ENCODE results near the gene MAPRE3. TPM values are rescaled to one million over a fixed set of nuclear protein-coding genes. Genes with fewer than 3 reads are reported as not detected.

Gene MAPRE3
- polyA plus RNA-seq, 2 donors: 7.4 to 13.4 TPM

DNA sequence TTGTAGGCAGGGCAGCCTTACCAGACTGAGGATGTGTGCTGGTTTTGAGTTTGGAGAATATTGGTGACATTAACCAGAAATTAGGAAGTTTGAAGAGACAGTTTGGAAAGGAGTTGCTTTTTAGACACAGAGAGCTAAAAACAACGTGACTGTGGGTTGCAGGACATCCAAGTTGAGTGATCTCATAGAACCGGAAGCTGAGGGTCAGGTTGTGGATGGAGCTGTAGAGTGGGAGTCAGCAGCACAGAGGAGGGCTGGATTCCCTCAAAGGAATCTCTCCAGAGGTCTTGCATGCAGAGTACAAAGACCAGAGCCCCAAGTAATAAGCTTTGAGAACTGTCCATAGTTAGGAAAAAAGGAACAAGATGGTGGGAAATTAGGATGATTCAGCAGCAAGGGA, 9.3 kb downstream of the MAPRE3 start:
- no peaks in the 10 kb centered on the region for H3K36me3 ChIP-seq (ENCODE audit: control insufficient read depth in 2 of 2, insufficient read depth in 2 of 2, low read length in 1 of 2)
- H3K27me3 ChIP-seq (ENCODE audit: control insufficient read depth in 1 of 2, insufficient read depth in 2 of 2, low read length in 2 of 2): no peaks in the 10 kb centered on the region
- no peaks in the 10 kb centered on the region for H3K9me3 ChIP-seq (ENCODE audit: control insufficient read depth in 2 of 2, insufficient read depth in 1 of 2, low read depth in 1 of 2, low read length in 1 of 2)
- H3K27ac ChIP-seq (ENCODE audit: low read depth in 2 of 2, low read length in 1 of 2): no peak overlapping the region
- 75 to 76% methylated on average over 2 of the region's 2 CpGs for WGBS, 2 donors
- H3K4me1 ChIP-seq (ENCODE audit: control insufficient read depth in 2 of 2, insufficient read depth in 2 of 2, low read length in 1 of 2): no peaks in the 10 kb centered on the region
- H3K4me3 ChIP-seq (ENCODE audit: low read depth in 1 of 2, low read length in 2 of 2): no peak overlapping the region

- Histone ChIP-seq H3K4me3 (ENCODE audit: low read depth in 1 of 2, low read length in 2 of 2) (no peak overlapping the region), H3K36me3 (ENCODE audit: control insufficient read depth in 2 of 2, insufficient read depth in 2 of 2, low read length in 1 of 2) (no peaks in the 10 kb centered on the region), H3K9me3 (ENCODE audit: control insufficient read depth in 2 of 2, insufficient read depth in 1 of 2, low read depth in 1 of 2, low read length in 1 of 2) (no peaks in the 10 kb centered on the region), H3K27me3 (ENCODE audit: control insufficient read depth in 1 of 2, insufficient read depth in 2 of 2, low read length in 2 of 2) (no peaks in the 10 kb centered on the region), H3K27ac (ENCODE audit: low read depth in 2 of 2, low read length in 1 of 2) (peak overlapping the region in 1 of 2 donors; percentile 47), H3K4me1 (ENCODE audit: control insufficient read depth in 2 of 2, insufficient read depth in 2 of 2, low read length in 1 of 2) (no peaks in the 10 kb centered on the region)
- WGBS, 2 donors: 80 to 82% methylated on average over 2 of the region's 2 CpGs
Measured at GRCh38 chr2:26980971-26981370, 10.5 kb downstream of the MAPRE3 start.

GRCh38 chr2:26982102-26982742, 11.8 kb downstream of the MAPRE3 start:
- Histone ChIP-seq H3K36me3 (ENCODE audit: control insufficient read depth in 2 of 2, insufficient read depth in 2 of 2, low read length in 1 of 2) (no peaks in the 10 kb centered on the region), H3K9me3 (ENCODE audit: control insufficient read depth in 2 of 2, insufficient read depth in 1 of 2, low read depth in 1 of 2, low read length in 1 of 2) (no peaks in the 10 kb centered on the region), H3K4me1 (ENCODE audit: control insufficient read depth in 2 of 2, insufficient read depth in 2 of 2, low read length in 1 of 2) (no peaks in the 10 kb centered on the region), H3K4me3 (ENCODE audit: low read depth in 1 of 2, low read length in 2 of 2) (no peak overlapping the region), H3K27ac (ENCODE audit: low read depth in 2 of 2, low read length in 1 of 2) (no peak overlapping the region), H3K27me3 (ENCODE audit: control insufficient read depth in 1 of 2, insufficient read depth in 2 of 2, low read length in 2 of 2) (no peaks in the 10 kb centered on the region)
- WGBS, 2 donors: 31 to 32% methylated on average over 2 of the region's 2 CpGs

GRCh38 chr2:26983746-26984145, 13.3 kb downstream of the MAPRE3 start:
- H3K27ac ChIP-seq (ENCODE audit: low read depth in 2 of 2, low read length in 1 of 2): no peak overlapping the region
- no peak overlapping the region for H3K4me3 ChIP-seq (ENCODE audit: low read depth in 1 of 2, low read length in 2 of 2)
- H3K36me3 ChIP-seq (ENCODE audit: control insufficient read depth in 2 of 2, insufficient read depth in 2 of 2, low read length in 1 of 2): no peaks in the 10 kb centered on the region
- no peaks in the 10 kb centered on the region for H3K27me3 ChIP-seq (ENCODE audit: control insufficient read depth in 1 of 2, insufficient read depth in 2 of 2, low read length in 2 of 2)
- WGBS, 2 donors: 77 to 80% methylated on average over 3 of the region's 3 CpGs
- H3K4me1 ChIP-seq (ENCODE audit: control insufficient read depth in 2 of 2, insufficient read depth in 2 of 2, low read length in 1 of 2): no peaks in the 10 kb centered on the region
- no peaks in the 10 kb centered on the region for H3K9me3 ChIP-seq (ENCODE audit: control insufficient read depth in 2 of 2, insufficient read depth in 1 of 2, low read depth in 1 of 2, low read length in 1 of 2)

DNA sequence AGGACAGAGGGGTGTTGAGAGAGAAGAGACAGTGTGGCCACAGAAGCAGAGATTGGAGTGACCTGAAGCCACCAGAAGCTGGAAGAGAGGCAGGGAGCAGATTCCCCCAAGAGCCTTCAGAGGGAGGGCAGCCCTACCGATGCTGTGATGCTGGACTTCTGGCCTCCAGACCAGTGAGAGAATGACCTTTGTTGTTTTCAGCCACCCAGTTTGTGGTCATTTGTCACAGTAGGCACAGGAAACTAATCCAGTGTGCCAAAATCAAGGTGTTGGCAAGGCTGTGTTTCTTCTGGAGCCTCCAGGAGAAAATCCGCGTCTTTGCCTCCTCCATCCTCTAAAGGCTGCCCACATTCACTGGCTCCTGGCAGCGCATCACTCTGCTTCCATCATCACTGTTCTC, 15.4 kb downstream of the MAPRE3 start:
- Histone ChIP-seq H3K36me3 (ENCODE audit: control insufficient read depth in 2 of 2, insufficient read depth in 2 of 2, low read length in 1 of 2) (no peaks in the 10 kb centered on the region), H3K9me3 (ENCODE audit: control insufficient read depth in 2 of 2, insufficient read depth in 1 of 2, low read depth in 1 of 2, low read length in 1 of 2) (no peaks in the 10 kb centered on the region), H3K27me3 (ENCODE audit: control insufficient read depth in 1 of 2, insufficient read depth in 2 of 2, low read length in 2 of 2) (no peaks in the 10 kb centered on the region), H3K4me3 (ENCODE audit: low read depth in 1 of 2, low read length in 2 of 2) (no peak overlapping the region), H3K27ac (ENCODE audit: low read depth in 2 of 2, low read length in 1 of 2) (no peak overlapping the region), H3K4me1 (ENCODE audit: control insufficient read depth in 2 of 2, insufficient read depth in 2 of 2, low read length in 1 of 2) (no peaks in the 10 kb centered on the region)
- 90 to 92% methylated on average over 4 of the region's 4 CpGs for WGBS, 2 donors

DNA sequence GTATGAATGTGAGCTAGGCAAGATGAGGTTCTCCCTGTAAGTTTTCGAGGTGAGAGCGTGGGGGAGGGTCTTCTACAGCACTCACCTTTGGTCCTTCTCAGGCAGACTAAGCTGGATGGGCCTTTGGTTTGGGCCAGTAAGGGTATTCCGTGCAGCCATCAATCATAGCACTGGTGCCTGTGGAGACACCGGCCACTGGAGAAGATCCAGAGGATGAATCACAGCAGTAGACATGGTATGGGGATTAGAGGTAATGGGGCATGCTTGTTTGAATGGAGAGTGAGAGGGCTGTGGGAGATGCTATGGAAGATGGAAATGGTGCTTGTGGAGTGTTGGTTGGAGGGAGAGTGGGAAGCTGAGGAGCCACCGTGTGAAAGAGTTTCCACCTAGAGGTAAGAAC, 16.1 kb downstream of the MAPRE3 start:
- Histone ChIP-seq H3K9me3 (ENCODE audit: control insufficient read depth in 2 of 2, insufficient read depth in 1 of 2, low read depth in 1 of 2, low read length in 1 of 2) (no peaks in the 10 kb centered on the region), H3K27ac (ENCODE audit: low read depth in 2 of 2, low read length in 1 of 2) (no peak overlapping the region), H3K36me3 (ENCODE audit: control insufficient read depth in 2 of 2, insufficient read depth in 2 of 2, low read length in 1 of 2) (no peaks in the 10 kb centered on the region), H3K27me3 (ENCODE audit: control insufficient read depth in 1 of 2, insufficient read depth in 2 of 2, low read length in 2 of 2) (no peaks in the 10 kb centered on the region), H3K4me3 (ENCODE audit: low read depth in 1 of 2, low read length in 2 of 2) (no peak overlapping the region), H3K4me1 (ENCODE audit: control insufficient read depth in 2 of 2, insufficient read depth in 2 of 2, low read length in 1 of 2) (no peaks in the 10 kb centered on the region)
- 74 to 80% methylated on average over 5 of the region's 5 CpGs for WGBS, 2 donors

DNA sequence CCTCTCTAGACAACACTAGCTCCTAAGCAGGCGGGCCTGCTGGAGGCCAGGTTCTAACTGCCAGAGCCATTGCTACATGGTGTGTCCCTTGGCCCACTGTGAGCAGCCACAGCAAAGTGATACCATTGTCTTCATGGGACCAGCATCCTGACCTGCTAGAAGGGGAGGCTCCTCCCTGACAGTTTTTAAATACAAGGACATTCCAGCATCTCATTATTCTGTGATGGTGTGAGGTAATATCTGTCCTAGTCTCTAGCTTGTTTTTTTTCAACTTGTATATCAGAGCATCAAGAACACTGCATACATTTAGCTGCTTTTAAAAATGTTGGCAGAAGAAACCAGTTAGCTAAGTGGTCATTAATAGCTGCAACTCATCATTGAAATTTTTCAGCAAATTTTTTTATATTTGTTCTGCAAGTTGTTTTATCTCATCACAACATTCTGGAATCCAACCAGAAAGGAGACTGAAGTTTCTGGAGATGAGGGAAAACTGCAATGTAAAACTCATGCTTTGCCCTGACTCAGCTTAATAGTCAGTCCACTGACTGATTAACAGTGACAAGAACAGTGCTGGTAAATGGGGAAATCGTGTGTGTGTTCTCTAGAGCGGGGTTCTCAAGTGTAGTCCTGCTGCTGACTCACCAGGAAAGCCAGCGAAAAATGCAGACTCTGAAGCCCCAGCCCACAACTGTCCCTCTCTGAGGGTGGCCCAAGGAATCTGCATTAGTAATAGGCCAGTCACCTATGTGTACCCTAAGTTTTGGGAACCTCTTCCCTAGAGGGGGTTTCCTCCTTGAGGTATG, 17.8 kb downstream of the MAPRE3 start:
- Histone ChIP-seq H3K27ac (ENCODE audit: low read depth in 2 of 2, low read length in 1 of 2) (no peak overlapping the region), H3K36me3 (ENCODE audit: control insufficient read depth in 2 of 2, insufficient read depth in 2 of 2, low read length in 1 of 2) (no peaks in the 10 kb centered on the region), H3K4me3 (ENCODE audit: low read depth in 1 of 2, low read length in 2 of 2) (no peak overlapping the region), H3K4me1 (ENCODE audit: control insufficient read depth in 2 of 2, insufficient read depth in 2 of 2, low read length in 1 of 2) (no peaks in the 10 kb centered on the region), H3K27me3 (ENCODE audit: control insufficient read depth in 1 of 2, insufficient read depth in 2 of 2, low read length in 2 of 2) (no peaks in the 10 kb centered on the region), H3K9me3 (ENCODE audit: control insufficient read depth in 2 of 2, insufficient read depth in 1 of 2, low read depth in 1 of 2, low read length in 1 of 2) (no peaks in the 10 kb centered on the region)
- WGBS, 2 donors: 74 to 83% methylated on average over 4 of the region's 4 CpGs

GRCh38 chr2:26989156-26989555, 18.7 kb downstream of the MAPRE3 start:
- Histone ChIP-seq H3K36me3 (ENCODE audit: control insufficient read depth in 2 of 2, insufficient read depth in 2 of 2, low read length in 1 of 2) (no peaks in the 10 kb centered on the region), H3K27me3 (ENCODE audit: control insufficient read depth in 1 of 2, insufficient read depth in 2 of 2, low read length in 2 of 2) (no peaks in the 10 kb centered on the region), H3K4me3 (ENCODE audit: low read depth in 1 of 2, low read length in 2 of 2) (no peak overlapping the region), H3K4me1 (ENCODE audit: control insufficient read depth in 2 of 2, insufficient read depth in 2 of 2, low read length in 1 of 2) (no peaks in the 10 kb centered on the region), H3K27ac (ENCODE audit: low read depth in 2 of 2, low read length in 1 of 2) (no peak overlapping the region), H3K9me3 (ENCODE audit: control insufficient read depth in 2 of 2, insufficient read depth in 1 of 2, low read depth in 1 of 2, low read length in 1 of 2) (no peaks in the 10 kb centered on the region)
- WGBS, 2 donors: 77 to 85% methylated on average over 8 of the region's 8 CpGs

- no peaks in the 10 kb centered on the region for H3K27me3 ChIP-seq (ENCODE audit: control insufficient read depth in 1 of 2, insufficient read depth in 2 of 2, low read length in 2 of 2)
- no peak overlapping the region for H3K4me3 ChIP-seq (ENCODE audit: low read depth in 1 of 2, low read length in 2 of 2)
- no peaks in the 10 kb centered on the region for H3K36me3 ChIP-seq (ENCODE audit: control insufficient read depth in 2 of 2, insufficient read depth in 2 of 2, low read length in 1 of 2)
- WGBS, 2 donors: 65 to 82% methylated on average over 5 of the region's 5 CpGs
- H3K4me1 ChIP-seq (ENCODE audit: control insufficient read depth in 2 of 2, insufficient read depth in 2 of 2, low read length in 1 of 2): no peaks in the 10 kb centered on the region
- no peak overlapping the region for H3K27ac ChIP-seq (ENCODE audit: low read depth in 2 of 2, low read length in 1 of 2)
- H3K9me3 ChIP-seq (ENCODE audit: control insufficient read depth in 2 of 2, insufficient read depth in 1 of 2, low read depth in 1 of 2, low read length in 1 of 2): no peaks in the 10 kb centered on the region
Measured at GRCh38 chr2:26991717-26992116, 21.3 kb downstream of the MAPRE3 start.

- Histone ChIP-seq H3K36me3 (ENCODE audit: control insufficient read depth in 2 of 2, insufficient read depth in 2 of 2, low read length in 1 of 2) (no peaks in the 10 kb centered on the region), H3K4me1 (ENCODE audit: control insufficient read depth in 2 of 2, insufficient read depth in 2 of 2, low read length in 1 of 2) (no peaks in the 10 kb centered on the region), H3K4me3 (ENCODE audit: low read depth in 1 of 2, low read length in 2 of 2) (no peak overlapping the region), H3K27ac (ENCODE audit: low read depth in 2 of 2, low read length in 1 of 2) (no peak overlapping the region), H3K27me3 (ENCODE audit: control insufficient read depth in 1 of 2, insufficient read depth in 2 of 2, low read length in 2 of 2) (no peaks in the 10 kb centered on the region), H3K9me3 (ENCODE audit: control insufficient read depth in 2 of 2, insufficient read depth in 1 of 2, low read depth in 1 of 2, low read length in 1 of 2) (no peaks in the 10 kb centered on the region)
- 81 to 89% methylated on average over 1 of the region's 1 CpG for WGBS, 2 donors
Measured at GRCh38 chr2:26993768-26994167, 23.3 kb downstream of the MAPRE3 start.

Data from esophagus (tissue), 2 donors.